SU-DHL-6 (cell line): ENCODE results near the gene LGR4.

Source experiments
- EZH2phosphoT487 ChIP-seq: fragments of 200-600 bp; sonication (generic), shearing (Covaris generic); conservative IDR thresholded peaks from 2 replicates; pipeline ENCODE4 v1.6.1; 2018; ENCODE audit warnings: mild to moderate bottlenecking, antibody characterized with exemption, low read length, moderate library complexity, mixed read lengths
- TF ChIP-seq, protein P1 (sequence below): fragments of 200-600 bp; sonication (generic); IDR thresholded peaks from one replicate; pipeline ENCODE4 v1.5.1; 2017; ENCODE audit warnings: antibody characterized with exemption, mild to moderate bottlenecking, low read length, moderate library complexity; ENCODE audit not compliant: insufficient read depth, poor library complexity, severe bottlenecking

DNA sequence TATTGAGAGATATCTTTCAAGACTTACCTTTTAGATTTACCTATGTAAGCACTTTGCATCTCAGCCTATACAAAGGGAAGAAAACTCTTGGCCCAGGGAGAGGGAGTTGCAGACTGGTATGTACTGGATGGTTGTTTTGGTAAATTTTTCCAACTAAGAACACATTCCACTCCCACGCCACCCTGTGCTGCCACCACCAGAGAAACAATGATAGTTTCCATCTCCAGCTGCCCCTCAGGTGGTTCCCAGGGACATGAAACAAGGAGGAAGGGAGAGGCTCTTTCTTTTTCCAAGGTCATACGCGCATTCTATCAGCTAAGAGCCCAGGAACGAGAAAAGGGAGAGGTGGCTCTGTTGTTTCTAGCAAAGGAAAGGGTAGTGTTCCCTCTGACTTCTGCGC lies 144.0 kb downstream of the LGR4 start:
- TF ChIP-seq, protein P1, sequence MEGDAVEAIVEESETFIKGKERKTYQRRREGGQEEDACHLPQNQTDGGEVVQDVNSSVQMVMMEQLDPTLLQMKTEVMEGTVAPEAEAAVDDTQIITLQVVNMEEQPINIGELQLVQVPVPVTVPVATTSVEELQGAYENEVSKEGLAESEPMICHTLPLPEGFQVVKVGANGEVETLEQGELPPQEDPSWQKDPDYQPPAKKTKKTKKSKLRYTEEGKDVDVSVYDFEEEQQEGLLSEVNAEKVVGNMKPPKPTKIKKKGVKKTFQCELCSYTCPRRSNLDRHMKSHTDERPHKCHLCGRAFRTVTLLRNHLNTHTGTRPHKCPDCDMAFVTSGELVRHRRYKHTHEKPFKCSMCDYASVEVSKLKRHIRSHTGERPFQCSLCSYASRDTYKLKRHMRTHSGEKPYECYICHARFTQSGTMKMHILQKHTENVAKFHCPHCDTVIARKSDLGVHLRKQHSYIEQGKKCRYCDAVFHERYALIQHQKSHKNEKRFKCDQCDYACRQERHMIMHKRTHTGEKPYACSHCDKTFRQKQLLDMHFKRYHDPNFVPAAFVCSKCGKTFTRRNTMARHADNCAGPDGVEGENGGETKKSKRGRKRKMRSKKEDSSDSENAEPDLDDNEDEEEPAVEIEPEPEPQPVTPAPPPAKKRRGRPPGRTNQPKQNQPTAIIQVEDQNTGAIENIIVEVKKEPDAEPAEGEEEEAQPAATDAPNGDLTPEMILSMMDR: no peak
- no peak for TF ChIP-seq EZH2phosphoT487
